HEK293 (cell line): ENCODE results near the gene GOLGA5.

ENCODE experiments used
- BCL11A ChIP-seq: fragments of 450-650 bp; formaldehyde crosslinking; IDR thresholded peaks from 2 replicates; pipeline ENCODE4 v1.5.1; 2016; ENCODE audit warnings: low read depth, missing biosample characterization, missing genetic modification characterization
- CTCF ChIP-seq: fragments of 450-650 bp; formaldehyde crosslinking; IDR thresholded peaks from 2 replicates; pipeline ENCODE4 v1.5.1; 2016; ENCODE audit warnings: missing biosample characterization, missing genetic modification characterization
- PRDM6 ChIP-seq: fragments of 450-650 bp; formaldehyde crosslinking; IDR thresholded peaks from 2 replicates; pipeline ENCODE4 v1.5.1; 2017; ENCODE audit warnings: missing biosample characterization, missing genetic modification characterization
- SP2 ChIP-seq: fragments of 450-650 bp; formaldehyde crosslinking; IDR thresholded peaks from 2 replicates; pipeline ENCODE4 v1.5.1; 2016; ENCODE audit warnings: missing biosample characterization, missing genetic modification characterization
- ZNF10 ChIP-seq: fragments of 450-650 bp; formaldehyde crosslinking; IDR thresholded peaks from 2 replicates; pipeline ENCODE4 v1.5.1; 2017; ENCODE audit warnings: missing biosample characterization, missing genetic modification characterization
- ZNF112 ChIP-seq: fragments of 450-650 bp; formaldehyde crosslinking; IDR thresholded peaks from 2 replicates; pipeline ENCODE4 v1.5.0; 2017; ENCODE audit warnings: missing biosample characterization, missing genetic modification characterization
- ZNF121 ChIP-seq: fragments of 450-650 bp; formaldehyde crosslinking; IDR thresholded peaks from 2 replicates; pipeline ENCODE4 v1.5.1; 2016; ENCODE audit warnings: missing biosample characterization, missing genetic modification characterization
- ZNF248 ChIP-seq: fragments of 450-650 bp; formaldehyde crosslinking; IDR thresholded peaks from 2 replicates; pipeline ENCODE4 v1.5.1; 2017; ENCODE audit warnings: missing biosample characterization, missing genetic modification characterization
- ZNF423 ChIP-seq: fragments of 450-650 bp; formaldehyde crosslinking; IDR thresholded peaks from 2 replicates; pipeline ENCODE4 v1.5.1; 2016; ENCODE audit warnings: missing biosample characterization, missing genetic modification characterization
- ZNF768 ChIP-seq: fragments of 450-650 bp; formaldehyde crosslinking; IDR thresholded peaks from 2 replicates; pipeline ENCODE4 v1.5.1; 2018; ENCODE audit warnings: missing biosample characterization, mild to moderate bottlenecking, missing genetic modification characterization

- TF ChIP-seq ZNF10 (tag by site-specific recombination) (no peak), BCL11A (no peak), ZNF248 (tag by site-specific recombination) (no peak), ZNF112 (tag by site-specific recombination) (no peak), SP2 (tag by site-specific recombination) (no peak), ZNF423 (no peak), ZNF121 (tag by site-specific recombination) (no peak), ZNF768 (tag by site-specific recombination) (no peak), CTCF (no peak), PRDM6 (no peak)
Observed at GRCh38 chr14:92760524-92760805, 33.6 kb upstream of the GOLGA5 start.
